Activated CD4-positive, alpha-beta T cell treated with anti-CD3 and anti-CD28 coated beads for 24 hours (primary cell): ENCODE results near the gene OSCP1.
A peak's percentile ranks its signal among the peaks of the same experiment; 100 is the strongest.

Experiments used
- DNase-seq, 2 donors: peaks; one replicate each; pipeline ENCODE4 v3.0.0-alpha.2; 2020; ENCODE audit warnings: low read depth in 2 of 2

OSCP1 gene

GRCh38 chr1:36475341-36475740, 25.1 kb upstream of the OSCP1 start:
- DNase-seq = no peak

GRCh38 chr1:36472656-36473055, 22.4 kb upstream of the OSCP1 start:
- no peak for DNase-seq

- DNase-seq = no peak
These were observed 21.8 kb upstream of the OSCP1 start for GRCh38 chr1:36471830-36472641.

GRCh38 chr1:36469163-36469562, 18.9 kb upstream of the OSCP1 start:
- no peak for DNase-seq

GRCh38 chr1:36467700-36468455, 17.6 kb upstream of the OSCP1 start:
- DNase-seq = no peak

GRCh38 chr1:36467027-36467410, 16.8 kb upstream of the OSCP1 start:
- no peak for DNase-seq

- no peak for DNase-seq
These were observed 16.2 kb upstream of the OSCP1 start for GRCh38 chr1:36466370-36467026.

GRCh38 chr1:36465731-36466369, 15.6 kb upstream of the OSCP1 start:
- DNase-seq = no peak

GRCh38 chr1:36464605-36465393, 14.5 kb upstream of the OSCP1 start:
- DNase-seq = peak in 1 of 2 donors; percentile 15

- peak; percentile 94 to 95 for DNase-seq
These were observed 13.8 kb upstream of the OSCP1 start, which contains the start of gene MRPS15 for GRCh38 chr1:36463803-36464604. MRPS15 (minus strand) TSS chr1:36464384; CDS start chr1:36464275, 109 bp downstream.

GRCh38 chr1:36463463-36463802, 13.2 kb upstream of the OSCP1 start:
- DNase-seq = no peak

- DNase-seq = peak; percentile 24 to 47
These were observed 8.7 kb upstream of the OSCP1 start for GRCh38 chr1:36458910-36459309.

- no peak for DNase-seq
These were observed 7.4 kb upstream of the OSCP1 start for GRCh38 chr1:36457691-36458090.

GRCh38 chr1:36456391-36456928, 6.2 kb upstream of the OSCP1 start:
- no peak for DNase-seq

GRCh38 chr1:36455386-36455785, 5.1 kb upstream of the OSCP1 start:
- no peak for DNase-seq

- DNase-seq = no peak
These were observed 3.5 kb upstream of the OSCP1 start for GRCh38 chr1:36453600-36454388.

- DNase-seq = no peak
These were observed 2.8 kb upstream of the OSCP1 start for GRCh38 chr1:36453051-36453450.

GRCh38 chr1:36450919-36451305, 661 bp upstream of the OSCP1 start:
- no peak for DNase-seq

- DNase-seq = no peak
These were observed 1.7 kb downstream of the OSCP1 start for GRCh38 chr1:36448530-36449056.
